ENCODE results near the gene RFC2.

DNA sequence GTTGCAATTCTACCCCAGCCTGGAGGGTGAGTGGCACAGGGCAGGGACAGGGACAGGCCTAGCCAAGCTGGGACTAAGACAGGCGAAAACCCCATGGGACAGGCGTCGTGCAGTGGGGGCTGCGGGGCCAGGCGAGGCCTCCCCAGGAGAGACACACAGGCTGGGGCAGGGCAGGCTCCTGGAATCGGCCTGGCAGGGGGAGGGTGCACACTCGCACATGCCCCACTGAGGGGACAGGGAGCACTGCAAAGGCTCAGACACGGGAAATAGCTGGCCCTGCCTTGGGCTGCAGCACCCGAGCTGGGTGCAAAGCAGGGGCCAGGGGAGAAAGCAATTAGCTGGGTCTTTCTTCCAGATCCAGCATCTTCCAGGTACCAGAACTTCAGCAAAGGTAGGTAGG is 34.0 kb downstream of the RFC2 start:
- TF ChIP-seq POLR2A (IDR thresholded peaks at IDR 0.05) (no peak), CTCF (IDR thresholded peaks at IDR 0.05) (no peak)
